HG02798 (cell line): Measurements from ENCODE around the gene MKI67.
"Not testable (repeated sequence)": the region's sequence is repeated elsewhere in the genome, so short reads cannot be mapped to it uniquely, and the experiment has no call there.

Experiments
- ATAC-seq: cut with Tn5 transposase; IDR thresholded peaks from one replicate; pipeline ENCODE4 v1.9.1; 2021; ENCODE audit warnings: mild to moderate bottlenecking; ENCODE audit not compliant: unreplicated experiment, poor library complexity

Gene MKI67

GRCh38 chr10:128125944-128126764 is at the start of gene MKI67:
MKI67 (minus strand) TSS chr10:128126423; CDS start chr10:128125667, 756 bp downstream.
- ATAC-seq = peak; percentile 88

GRCh38 chr10:128174581-128175559 is 48.6 kb upstream of the MKI67 start:
- ATAC-seq = no peak

GRCh38 chr10:128173386-128173785 is 47.2 kb upstream of the MKI67 start:
- no peak for ATAC-seq

GRCh38 chr10:128172756-128173155 is 46.5 kb upstream of the MKI67 start:
- ATAC-seq = no peak

- ATAC-seq = no peak
Measured at GRCh38 chr10:128169811-128170379, 43.7 kb upstream of the MKI67 start.

GRCh38 chr10:128167926-128168520 is 41.8 kb upstream of the MKI67 start:
- ATAC-seq = no peak

- ATAC-seq = not testable (repeated sequence)
Measured at GRCh38 chr10:128167123-128167522, 40.9 kb upstream of the MKI67 start.

GRCh38 chr10:128166151-128166550 is 39.9 kb upstream of the MKI67 start:
- no peak for ATAC-seq

GRCh38 chr10:128165536-128165935 is 39.3 kb upstream of the MKI67 start:
- no peak for ATAC-seq

- ATAC-seq = no peak
Measured at GRCh38 chr10:128163701-128164100, 37.5 kb upstream of the MKI67 start.

- ATAC-seq = no peak
Measured at GRCh38 chr10:128161031-128161430, 34.8 kb upstream of the MKI67 start.

- ATAC-seq = no peak
Measured at GRCh38 chr10:128160297-128160711, 34.1 kb upstream of the MKI67 start.

GRCh38 chr10:128158021-128158795 is 32.0 kb upstream of the MKI67 start:
- no peak for ATAC-seq

- ATAC-seq = no peak
Measured at GRCh38 chr10:128156999-128157755, 31.0 kb upstream of the MKI67 start.

GRCh38 chr10:128152741-128153580 is 26.7 kb upstream of the MKI67 start:
- ATAC-seq = no peak

- ATAC-seq = no peak
Measured at GRCh38 chr10:128151031-128151430, 24.8 kb upstream of the MKI67 start.

- no peak for ATAC-seq
Measured at GRCh38 chr10:128150561-128150960, 24.3 kb upstream of the MKI67 start.

- ATAC-seq = peak; percentile 94
Measured at GRCh38 chr10:128150045-128150493, 23.8 kb upstream of the MKI67 start.
